ENCODE measurements around the gene PDE6B. TPM values are rescaled to one million over a fixed set of nuclear protein-coding genes. Genes with fewer than 3 reads are reported as not detected.

Gene PDE6B
- total RNA-seq, 1 experiment from 2014 or later = 10.8 TPM

DNA sequence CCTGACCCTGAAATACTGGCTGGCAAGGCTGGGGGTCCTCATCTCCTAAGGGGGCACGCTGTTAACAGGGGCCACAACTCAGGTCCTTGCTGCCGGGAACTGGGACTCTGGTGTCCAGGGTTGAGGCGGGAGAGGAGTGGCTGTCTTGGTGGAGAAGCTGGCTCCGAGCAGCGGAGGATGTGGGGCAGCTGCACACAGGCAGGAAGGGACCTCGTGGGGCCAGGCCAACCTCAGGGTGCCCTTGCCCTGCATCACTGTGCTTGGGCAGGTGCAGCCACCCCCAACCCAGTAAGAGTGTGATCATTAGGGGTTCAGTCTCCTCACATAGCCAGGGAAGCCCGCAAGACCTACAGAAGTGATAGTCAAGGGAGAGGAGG lies 12.6 kb upstream of the PDE6B start:
- Histone ChIP-seq H2AK5ac (ENCODE audit: insufficient read length, low read length) (no peak overlapping the region), H4K5ac (ENCODE audit: insufficient read length, low read depth, low read length) (no peak overlapping the region), H3K9me3 (ENCODE audit: control insufficient read depth, low read depth, low read length) (no peaks in the 10 kb centered on the region), H3K23me2 (ENCODE audit: insufficient read length, low read depth, low read length, poor library complexity, severe bottlenecking) (no peaks in the 10 kb centered on the region), H2BK120ac (ENCODE audit: low read depth, low read length, poor library complexity, severe bottlenecking) (no peak overlapping the region), H4K8ac (replicated peaks; ENCODE audit: insufficient read length, low read depth, low read length) (no peak overlapping the region), H2BK12ac (ENCODE audit: insufficient read length, low read depth, low read length) (no peak overlapping the region), H3T11ph (ENCODE audit: low read length) (no peak overlapping the region), H2BK15ac (ENCODE audit: low read depth, low read length) (no peak overlapping the region), H3K79me1 (ENCODE audit: insufficient read depth, low read depth, low read length, poor library complexity, severe bottlenecking) (no peaks in the 10 kb centered on the region), H2BK5ac (ENCODE audit: insufficient read length, low read length) (no peak overlapping the region), H3K27me3 (ENCODE audit: insufficient read depth, low read length) (no peaks in the 10 kb centered on the region; the same call in 1 of the 2 replicates), H3K4me2 (ENCODE audit: insufficient read depth, insufficient read length, low read length) (no peak overlapping the region), H3K79me2 (ENCODE audit: insufficient read depth, low read length) (no peaks in the 10 kb centered on the region; the same call in 1 of the 2 replicates), H3K18ac (ENCODE audit: insufficient read length, low read depth, low read length) (no peak overlapping the region), H2BK20ac (ENCODE audit: low read depth, low read length, poor library complexity, severe bottlenecking) (no peak overlapping the region), H3K14ac (ENCODE audit: insufficient read depth, low read length) (peak overlapping the region; percentile 25; the same call in 1 of the 2 replicates), H3K23ac (ENCODE audit: insufficient read length, low read depth, low read length) (no peak overlapping the region), H2AFZ (ENCODE audit: low read length) (no peak overlapping the region), H3K9ac (ENCODE audit: extremely low read depth, insufficient read length, low read length) (no peak overlapping the region), H3K4me1 (ENCODE audit: insufficient read depth, low read length) (no peaks in the 10 kb centered on the region), H3K56ac (ENCODE audit: insufficient read length, low read depth, low read length) (no peak overlapping the region), H3K4ac (ENCODE audit: low read depth, low read length) (no peak overlapping the region), H4K91ac (ENCODE audit: insufficient read length, low read depth, low read length) (no peak overlapping the region), H3K27ac (ENCODE audit: insufficient read length, low read depth, low read length) (no peak overlapping the region), H4K20me1 (ENCODE audit: control insufficient read depth, insufficient read depth, insufficient read length) (no peaks in the 10 kb centered on the region)
- Mint-ChIP-seq H3K9me3 (peaks cover 4 to 5% of the 10 kb centered on the region in 2 experiments; a peak in 3 of 5 replicates), H3K27me3 (ENCODE audit: low read depth) (peaks cover 59% of the 10 kb centered on the region), H3K27ac (no peak overlapping the region), H3K36me3 (ENCODE audit: insufficient read depth in 1 of 3, low read depth in 3 of 3) (no peaks in the 10 kb centered on the region), H3K4me1 (peaks cover 0 to 3% of the 10 kb centered on the region in 2 experiments; a peak in 1 of 4 replicates), H3K4me3 (no peak overlapping the region)
- no peak for DNase-seq
- no CpG with 5 or more reads among the region's 7 CpGs for WGBS (ENCODE audit: extremely low coverage, insufficient read length, low lambda C conversion rate)
- TF ChIP-seq, protein P1, sequence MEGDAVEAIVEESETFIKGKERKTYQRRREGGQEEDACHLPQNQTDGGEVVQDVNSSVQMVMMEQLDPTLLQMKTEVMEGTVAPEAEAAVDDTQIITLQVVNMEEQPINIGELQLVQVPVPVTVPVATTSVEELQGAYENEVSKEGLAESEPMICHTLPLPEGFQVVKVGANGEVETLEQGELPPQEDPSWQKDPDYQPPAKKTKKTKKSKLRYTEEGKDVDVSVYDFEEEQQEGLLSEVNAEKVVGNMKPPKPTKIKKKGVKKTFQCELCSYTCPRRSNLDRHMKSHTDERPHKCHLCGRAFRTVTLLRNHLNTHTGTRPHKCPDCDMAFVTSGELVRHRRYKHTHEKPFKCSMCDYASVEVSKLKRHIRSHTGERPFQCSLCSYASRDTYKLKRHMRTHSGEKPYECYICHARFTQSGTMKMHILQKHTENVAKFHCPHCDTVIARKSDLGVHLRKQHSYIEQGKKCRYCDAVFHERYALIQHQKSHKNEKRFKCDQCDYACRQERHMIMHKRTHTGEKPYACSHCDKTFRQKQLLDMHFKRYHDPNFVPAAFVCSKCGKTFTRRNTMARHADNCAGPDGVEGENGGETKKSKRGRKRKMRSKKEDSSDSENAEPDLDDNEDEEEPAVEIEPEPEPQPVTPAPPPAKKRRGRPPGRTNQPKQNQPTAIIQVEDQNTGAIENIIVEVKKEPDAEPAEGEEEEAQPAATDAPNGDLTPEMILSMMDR (conservative IDR thresholded peaks at IDR 0.05) = no peak

Measured in H9 (cell line).